Activated CD8-positive, alpha-beta memory T cell treated with anti-CD3 and anti-CD28 coated beads for 4 hours (primary cell): Measurements from ENCODE around the gene TMEM163.

Experiments used
- DNase-seq, 2 donors: peaks; one replicate each; pipeline ENCODE4 v3.0.0-alpha.2; 2020; ENCODE audit warnings: low read depth in 2 of 2

The TMEM163 gene

DNA sequence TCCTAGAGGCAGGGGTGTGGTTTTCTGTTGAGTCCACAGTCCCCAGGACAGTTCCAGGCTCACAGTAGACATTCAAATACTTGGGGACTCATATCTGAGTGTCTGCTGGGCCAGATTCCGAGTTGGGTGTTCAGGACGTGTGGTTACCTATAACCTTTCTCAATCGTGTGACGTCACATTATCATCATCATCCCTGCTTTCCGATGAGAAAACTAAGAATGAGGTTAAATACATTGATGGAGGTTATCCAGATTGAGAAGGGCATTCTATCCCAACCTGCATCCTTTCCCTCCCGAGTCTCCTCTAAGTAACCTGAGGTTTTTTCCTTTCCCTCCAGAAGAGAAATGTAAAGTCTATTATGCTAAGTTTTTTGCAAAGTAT lies 260.3 kb downstream of the TMEM163 start:
- DNase-seq: no peak

DNA sequence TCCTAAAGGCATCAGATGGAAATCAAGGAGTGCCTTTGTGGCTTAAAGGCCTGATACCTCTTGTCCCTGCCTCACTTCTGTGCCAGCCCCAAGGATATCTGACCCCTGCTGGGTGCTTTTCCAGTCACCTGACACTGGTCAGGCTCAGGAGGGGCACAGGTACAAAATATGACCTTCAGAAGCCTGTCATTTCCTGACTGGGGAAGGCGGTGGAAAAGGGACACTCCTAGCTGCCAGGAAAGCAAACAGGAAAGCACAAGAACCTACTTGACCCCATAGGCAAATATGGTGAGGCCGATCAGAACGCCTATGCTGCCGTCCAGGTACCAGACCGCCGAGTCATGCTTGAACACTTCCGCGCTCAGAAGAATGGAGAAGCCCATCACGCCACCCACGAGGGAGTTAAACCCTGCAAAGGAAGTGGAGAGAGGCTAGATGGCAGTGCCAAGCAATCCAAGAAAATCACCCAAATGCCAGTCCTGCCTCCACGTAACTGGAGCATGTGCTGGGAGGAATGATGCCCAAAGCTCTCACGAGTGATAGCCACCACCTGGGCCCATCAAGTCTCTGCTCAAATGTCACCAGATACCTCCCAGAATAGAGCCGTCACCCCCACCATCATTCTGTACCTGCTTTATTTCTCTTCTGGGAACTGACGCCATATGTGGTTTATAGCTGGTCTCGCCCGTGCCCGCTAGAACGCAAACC lies 260.9 kb downstream of the TMEM163 start:
- no peak for DNase-seq

DNA sequence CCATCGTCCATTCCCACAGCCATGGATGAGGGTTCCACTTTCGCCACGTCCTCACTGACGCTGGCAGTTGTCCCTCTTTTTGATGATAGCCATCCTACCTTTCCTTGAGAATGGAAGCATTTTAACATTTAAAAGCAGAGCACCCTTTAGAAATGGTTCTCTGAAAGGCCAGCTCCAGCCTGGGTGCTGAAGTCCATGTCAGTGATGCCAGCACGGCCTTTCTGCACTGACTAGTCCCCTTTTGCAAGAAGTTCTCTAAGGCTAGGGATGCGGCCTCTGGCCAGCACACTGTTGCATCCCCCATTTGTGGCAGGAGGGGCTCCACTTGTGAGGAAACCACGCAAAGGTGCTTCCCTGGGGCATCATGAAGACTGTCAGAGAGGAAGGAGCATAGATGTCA lies 261.4 kb downstream of the TMEM163 start:
- no peak for DNase-seq

DNA sequence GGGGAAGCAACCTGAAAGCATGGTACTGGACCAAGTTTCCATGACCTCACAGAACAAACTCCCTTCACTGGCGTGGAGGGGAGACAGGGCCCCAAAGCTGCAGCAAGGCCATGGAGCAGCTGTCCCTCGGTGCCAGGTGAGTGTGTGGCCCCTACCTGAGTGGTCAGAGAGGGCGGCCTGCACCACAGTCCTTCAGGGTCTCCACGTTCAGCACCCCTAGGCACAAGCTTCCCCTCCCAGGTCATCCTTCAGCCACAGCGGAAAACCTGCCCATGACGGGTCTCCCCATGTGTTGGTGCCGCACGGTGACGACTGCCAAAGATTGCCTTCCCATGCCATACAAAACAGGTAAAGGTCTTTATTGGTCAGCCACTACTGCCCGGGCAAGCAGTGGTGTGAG lies 263.4 kb downstream of the TMEM163 start:
- DNase-seq: no peak

DNA sequence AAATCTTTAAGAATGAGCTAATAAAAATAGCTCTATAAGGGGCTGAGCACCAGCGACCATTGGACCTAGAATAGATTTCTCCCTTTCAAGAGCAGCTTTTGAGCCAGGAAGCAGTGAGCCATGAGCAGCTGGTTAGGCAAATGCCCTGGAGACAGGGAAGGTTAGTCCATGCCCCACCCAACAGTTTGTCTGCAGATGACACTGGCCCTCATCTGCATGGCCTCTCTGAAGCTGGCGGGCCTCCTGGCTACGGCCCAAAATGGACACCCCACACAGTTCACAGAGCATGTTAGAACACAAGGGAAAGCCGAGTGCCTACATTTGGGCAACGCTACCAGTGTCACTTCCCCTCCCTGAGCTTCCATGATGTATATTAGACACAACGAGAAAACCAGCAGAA lies 263.9 kb downstream of the TMEM163 start:
- no peak for DNase-seq

DNA sequence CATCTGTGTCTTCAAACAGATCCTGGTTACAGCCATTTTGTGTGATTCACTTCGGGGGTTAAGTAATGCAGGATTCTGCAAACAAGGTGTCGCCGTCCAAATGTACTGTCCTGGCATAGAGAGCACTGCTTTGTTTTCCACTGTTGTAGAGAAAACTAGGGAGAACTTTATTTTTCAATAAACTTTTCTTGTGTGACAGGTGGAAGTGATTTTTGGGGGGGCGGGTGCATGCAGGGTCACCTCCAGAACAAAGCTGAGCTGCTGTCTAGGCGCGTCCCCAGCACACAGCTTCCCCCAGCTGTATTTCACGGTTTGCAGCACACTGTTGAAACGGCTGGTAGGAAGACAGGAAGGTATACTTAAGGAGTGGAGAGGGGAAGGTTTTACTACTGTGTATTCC lies 264.4 kb downstream of the TMEM163 start:
- DNase-seq: no peak

DNA sequence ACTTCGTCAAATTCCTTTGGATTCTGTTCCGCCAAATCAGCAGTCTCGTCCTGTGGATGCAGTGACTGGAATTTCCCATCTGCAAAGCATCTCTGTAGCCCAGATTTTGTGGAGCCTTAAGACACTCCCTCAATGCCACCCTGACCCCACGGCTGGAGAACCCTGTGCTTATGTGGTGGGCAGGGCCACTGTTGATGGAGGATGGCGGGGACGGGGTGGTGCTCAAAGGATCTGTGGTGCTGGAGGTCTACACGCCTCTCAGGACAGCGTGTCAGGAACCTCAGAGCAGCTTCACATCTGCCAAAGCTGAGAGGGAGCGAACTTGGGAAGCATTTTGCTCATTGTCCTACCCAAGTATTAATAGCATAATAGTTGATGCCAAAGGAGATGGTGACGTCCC lies 264.8 kb downstream of the TMEM163 start:
- no peak for DNase-seq

DNA sequence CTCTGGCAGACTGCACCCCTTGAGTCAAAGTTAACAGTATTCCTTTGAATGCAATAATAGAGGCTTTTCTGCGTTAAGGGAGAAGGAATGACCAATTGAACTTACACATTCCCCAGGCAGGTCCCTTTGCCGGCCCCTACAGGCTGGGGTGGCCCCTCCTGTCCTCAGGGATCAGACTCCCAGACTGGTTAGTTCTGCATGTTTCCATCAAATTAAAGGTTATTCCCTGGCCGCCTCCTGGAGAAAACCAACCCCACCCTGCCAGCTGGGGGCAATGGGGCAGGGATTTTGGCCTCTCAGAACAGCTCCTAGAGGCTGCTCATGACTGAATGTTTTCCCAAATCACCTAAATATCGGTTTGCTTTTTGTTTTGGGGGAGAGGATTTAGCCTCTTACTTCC lies 265.3 kb downstream of the TMEM163 start:
- no peak for DNase-seq

DNA sequence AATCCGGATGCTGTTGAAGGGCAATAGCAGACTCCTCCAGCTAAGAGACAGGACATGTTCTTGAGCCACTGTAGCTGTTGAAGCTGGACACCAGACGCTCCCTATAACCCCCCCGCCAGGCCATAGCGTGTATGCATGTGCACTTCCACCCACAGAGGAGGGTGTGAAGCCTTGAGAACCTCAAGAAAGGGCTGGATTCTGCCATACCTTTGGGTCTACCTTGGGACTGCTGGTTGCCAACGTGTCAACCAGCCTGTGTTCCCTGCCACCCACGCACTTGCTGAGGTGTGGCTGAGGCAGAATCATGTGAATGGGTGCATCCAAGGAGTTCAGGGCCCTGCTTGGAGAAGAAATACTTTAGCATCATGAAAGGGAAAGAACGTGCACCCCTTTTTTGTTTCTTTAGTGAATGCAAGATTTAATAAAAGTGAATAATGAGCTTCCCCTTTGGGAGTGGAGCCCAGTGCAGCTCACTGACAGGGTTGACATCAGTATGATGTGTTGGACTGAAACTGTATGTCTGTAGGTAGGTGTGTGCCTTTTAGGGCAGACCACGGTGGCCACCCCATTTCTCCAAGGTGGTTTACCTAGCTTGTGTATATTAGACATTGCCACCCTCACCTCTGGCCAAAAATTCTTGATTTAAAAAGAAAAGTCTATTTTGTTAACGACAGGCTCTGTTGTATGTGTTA lies 266.6 kb downstream of the TMEM163 start:
- DNase-seq: no peak

DNA sequence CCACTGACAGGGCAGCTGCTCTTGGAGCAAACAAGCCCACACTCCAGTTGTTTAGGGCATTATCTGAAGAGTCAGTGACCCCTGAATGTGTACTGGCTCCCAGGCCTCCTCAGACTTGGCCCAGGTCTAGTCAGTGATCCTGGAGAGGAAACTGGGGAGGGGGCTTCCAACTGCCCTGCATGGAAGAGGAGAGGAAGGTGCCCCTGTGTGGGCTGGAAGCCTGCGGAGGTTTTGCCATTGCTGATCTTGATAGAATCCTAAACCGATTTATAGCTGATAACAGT lies 267.5 kb downstream of the TMEM163 start:
- DNase-seq: no peak

DNA sequence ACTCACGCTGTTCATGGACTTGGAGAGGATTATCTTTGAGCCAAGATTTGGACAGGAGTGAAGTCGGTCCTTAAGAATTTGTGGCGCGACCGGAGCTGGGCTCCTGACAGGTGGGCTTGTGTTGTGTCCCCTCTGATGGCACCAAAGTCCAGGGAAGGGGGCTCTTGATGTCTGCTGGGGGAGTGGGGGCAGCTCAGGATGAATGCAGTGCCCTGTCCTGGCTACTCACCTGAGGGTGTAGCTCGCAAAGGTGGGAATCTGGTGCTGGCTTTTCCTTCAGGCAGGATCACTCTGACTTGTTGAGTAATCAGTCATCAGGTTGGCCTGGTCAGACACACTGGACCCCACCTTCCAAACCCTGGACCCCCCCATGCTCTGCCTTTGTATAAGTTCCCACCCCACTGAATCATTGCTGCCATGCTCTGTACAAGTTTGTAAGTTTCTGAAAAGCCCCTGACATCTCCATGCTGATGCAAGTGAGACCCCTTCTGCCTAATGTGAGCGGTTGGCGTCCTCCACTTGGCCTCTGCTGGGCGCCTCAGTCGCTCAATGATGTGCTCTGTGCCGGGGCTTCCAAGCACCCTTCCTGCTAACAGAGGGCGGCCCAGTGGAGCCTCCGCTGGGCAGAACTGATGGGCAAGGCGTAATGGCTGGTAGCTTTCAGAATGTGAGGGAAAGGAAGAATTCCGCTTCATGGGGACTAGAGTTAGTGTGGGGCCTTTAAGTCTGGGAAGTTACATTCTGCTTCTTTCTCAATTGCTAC lies 268.9 kb downstream of the TMEM163 start:
- no peak for DNase-seq

DNA sequence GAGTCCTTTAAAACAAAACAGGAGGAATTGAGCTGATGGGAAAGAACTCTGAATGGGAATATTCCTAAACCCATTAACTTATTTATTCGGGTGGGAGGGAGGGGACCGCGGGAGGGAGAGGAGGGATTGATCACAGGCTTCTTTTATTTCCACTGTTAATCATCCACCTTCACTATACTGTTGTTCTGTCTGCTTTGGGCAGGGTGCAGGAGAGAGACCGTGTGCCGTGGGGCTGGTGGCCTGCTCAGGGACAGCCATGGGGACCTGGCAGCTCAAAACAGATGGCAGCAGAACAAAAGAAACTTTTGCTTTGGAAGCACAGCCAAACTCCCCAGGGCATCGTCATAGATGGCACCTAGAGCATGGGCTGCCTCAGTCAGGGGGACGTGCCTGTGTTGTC lies 269.6 kb downstream of the TMEM163 start:
- DNase-seq: no peak

DNA sequence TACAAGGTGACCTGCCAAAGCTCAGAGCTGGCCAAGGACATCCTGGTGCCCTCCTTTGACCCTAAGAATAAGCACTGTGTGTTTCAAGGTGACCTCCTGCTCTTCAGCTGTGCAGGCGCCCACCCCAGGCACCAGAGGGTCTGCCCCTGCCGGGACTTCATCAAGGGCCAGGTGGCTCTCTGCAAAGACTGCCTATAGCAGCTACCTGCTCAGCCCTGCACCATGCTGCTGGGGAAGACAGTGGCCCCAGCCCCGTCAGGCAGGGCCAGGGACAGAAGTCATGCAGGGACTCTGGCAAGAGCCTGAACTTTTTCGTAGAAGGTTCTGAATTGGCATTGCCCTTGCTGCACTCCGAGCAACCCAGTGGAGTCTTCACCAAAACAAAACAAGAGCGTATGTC lies 270.1 kb downstream of the TMEM163 start:
- DNase-seq: no peak

DNA sequence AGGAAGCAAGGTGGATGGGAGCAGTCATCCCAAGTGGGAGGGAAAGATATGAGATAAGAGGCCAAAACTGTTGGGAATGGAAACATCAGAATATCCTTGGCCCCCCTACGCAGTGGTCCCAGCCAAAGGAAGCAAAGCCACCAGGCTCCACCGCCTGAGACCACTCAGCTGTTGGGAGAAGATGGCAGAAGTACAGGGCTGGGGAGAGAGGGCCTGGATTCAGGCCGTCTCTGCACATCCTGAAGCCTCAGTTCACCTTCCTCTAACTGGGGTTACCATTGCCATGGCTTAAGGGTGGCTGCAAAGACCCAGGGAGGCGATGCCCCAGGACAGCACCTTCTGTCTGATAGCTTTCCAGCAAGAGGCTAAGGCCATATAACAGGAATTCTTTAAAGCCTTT lies 271.1 kb downstream of the TMEM163 start:
- no peak for DNase-seq

DNA sequence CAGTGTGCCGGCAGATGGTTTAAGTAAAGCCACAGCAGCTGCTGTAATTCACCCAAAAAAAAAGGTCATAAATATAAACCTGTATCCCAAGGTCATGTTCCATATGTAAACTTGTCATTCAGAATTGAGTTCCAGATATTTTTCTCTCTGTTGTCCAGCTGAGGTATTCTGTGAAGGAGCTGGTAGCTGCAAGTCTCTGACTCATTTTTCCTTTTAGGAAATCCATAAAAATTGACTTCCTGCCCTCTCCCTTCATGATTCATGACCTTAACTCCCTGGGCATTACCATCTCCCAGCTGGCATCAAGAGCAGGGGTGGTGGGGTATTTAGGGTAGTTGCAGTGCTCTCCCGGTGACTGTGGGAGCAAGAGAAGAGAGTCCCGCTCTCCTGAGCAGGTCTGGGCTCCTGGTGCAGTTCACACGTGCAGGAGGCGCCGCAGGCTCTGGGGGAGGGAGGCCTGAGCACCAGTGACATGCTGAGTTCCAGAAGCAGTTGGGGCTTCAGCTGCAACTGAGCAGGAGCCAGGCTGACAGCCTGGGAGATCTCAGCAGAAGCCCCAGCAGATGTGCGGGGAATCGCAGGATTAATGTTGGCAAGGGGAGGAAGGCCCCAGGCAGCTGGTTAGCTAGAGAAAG lies 272.3 kb downstream of the TMEM163 start:
- DNase-seq: no peak

DNA sequence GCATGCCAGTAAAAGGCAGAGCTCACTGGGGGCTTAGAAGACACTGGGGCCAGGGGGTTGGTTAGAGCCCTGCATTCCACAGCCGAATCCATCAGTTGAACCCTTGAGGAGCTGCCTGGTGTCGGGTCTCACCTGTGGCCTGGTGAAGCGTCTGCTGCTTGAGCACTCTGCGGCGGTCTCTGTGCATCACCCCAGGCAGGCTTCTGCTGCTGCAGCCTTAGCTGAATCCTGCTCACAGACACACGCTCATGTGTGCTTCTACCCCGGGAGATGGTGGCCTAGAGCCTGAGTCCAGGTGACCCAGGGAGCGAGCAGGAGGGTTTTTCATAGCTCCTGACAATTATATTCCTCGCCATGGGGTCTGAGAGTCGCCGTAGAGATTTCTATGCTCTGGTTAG lies 272.8 kb downstream of the TMEM163 start:
- no peak for DNase-seq

DNA sequence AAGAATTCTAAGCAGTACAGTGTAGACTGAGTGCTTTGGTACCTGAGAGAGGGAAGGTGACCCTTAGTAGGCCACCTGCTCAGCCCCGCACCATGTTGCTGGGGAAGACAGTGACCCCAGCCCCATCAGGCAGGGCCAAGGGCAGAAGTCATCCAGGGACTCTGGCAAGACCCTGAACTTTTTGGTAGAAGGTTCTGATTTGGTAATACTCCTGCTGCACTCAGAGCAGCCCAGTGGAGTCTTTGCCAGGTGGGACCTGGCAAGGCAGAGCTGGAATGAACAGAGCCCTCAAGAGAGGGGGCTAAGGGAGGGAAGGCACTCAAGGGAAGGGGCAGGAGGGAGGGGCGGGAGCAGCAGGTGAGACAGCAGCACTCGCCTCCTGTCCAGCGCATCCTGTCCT lies 273.7 kb downstream of the TMEM163 start:
- no peak for DNase-seq

DNA sequence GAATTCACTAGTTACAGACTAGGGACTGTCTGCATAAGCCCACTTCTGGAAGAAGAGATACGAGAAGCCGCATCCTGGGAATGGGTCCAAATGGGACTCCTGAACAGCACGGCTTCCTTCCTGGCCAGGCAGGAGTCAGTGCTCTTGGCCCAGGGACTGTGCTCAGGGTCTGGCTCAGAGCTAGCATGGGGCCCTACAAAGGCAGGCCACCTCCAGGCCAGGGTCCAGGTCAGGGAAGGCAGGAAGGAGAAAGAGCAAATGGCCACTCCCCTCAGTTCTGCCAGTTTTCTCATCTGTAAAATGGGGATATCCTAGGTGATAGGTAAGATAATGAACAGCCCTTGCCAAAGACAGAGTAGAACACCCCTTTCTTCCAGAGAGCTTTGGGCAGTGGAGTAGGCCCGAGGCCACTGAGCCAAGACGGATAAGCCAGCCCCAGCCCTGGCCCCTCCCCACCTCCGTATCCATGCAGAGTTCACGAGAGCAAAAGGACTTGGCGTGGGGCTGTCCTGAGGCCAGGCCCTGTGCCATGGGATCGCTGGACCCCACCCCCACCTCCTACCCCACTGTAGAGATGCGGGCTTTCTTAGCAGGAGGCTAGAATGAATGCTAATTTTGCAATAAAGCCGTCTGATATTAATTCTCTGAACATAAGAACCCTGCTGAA lies 274.9 kb downstream of the TMEM163 start:
- no peak for DNase-seq

DNA sequence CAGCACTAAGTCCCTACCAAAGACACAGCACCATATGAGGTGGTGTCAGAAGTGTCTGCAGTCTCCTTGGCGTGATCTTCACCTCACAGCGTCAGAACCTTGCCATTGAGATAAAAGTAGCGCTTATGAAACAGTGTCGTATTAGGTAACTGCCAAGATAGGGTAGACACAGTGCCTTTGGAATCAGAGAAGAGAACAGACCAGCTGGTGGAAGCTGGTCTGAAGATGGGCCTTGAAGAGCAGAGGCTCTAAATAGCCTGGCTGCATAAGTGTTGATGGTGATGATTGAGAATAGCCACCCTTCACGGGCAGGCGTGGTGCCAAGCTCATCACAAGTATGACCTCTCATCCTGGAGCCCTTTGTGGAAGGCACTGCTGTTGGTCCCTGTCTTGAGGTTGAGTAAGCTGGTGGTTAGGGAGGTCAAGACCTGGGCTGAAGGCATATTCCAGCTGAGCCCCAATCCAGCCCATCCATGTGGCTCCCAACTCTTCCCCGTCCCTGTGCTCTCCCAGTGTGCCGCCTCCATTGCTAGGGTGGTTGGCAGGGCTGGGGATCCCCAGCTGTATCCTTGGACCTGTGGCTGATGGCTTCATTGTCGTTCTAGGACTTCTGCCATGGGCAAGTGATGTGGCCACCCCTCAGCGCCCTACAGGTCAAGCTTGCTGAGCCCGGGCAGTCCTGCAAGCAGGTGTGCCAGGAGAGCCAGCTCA lies 277.5 kb downstream of the TMEM163 start:
- DNase-seq: no peak

DNA sequence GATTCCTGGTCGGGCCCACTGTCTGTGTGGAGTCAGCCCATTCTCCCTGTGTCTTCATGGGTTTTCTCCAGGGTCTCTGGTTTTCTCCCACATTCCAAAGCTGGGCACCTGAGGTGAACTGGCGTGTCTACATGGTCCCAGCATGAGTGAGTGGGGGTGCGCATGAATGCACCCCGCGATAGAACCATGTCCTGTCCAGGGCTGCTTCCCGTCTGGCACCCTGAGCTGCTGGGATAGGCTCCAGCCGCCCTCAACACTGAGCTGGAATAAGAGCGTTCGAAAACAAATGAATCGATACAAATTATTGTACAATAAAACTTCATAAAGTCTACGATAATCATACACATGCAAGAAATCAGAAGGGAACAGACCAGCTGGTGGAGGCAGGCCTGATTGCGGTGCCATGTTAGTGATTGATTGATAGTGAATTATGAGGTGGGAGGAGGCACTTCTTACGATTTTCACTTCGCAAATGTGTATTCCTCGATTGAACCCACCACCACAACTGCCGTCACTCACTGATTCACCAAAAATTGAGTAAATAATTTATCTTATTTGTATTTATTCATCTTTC lies 278.4 kb downstream of the TMEM163 start:
- no peak for DNase-seq

DNA sequence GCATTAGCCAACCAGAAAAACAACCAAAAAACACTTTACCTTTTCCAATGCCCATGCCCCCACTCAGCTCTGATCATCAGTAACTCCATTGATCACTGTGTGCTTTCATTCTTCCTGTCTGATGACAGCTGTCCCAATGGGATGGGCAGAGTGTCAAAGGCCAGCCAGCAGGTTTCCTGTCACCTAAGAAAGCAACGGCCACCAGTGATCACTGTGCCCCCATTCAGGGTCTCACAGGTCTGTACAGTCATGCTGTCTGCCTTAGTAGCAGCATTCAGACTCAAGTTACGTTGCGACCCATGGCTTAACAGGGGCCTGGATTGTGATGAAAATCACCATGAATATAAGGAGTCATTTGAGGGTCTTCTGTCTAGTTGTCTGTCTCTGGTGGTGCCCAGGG lies 280.4 kb downstream of the TMEM163 start:
- DNase-seq: no peak
